ENCODE measurements around the gene HSP90B1.

The HSP90B1 gene

GRCh38 chr12:103969391-103969790 is 39.2 kb downstream of the HSP90B1 start (continued):
- TF ChIP-seq ZNF148 (tag by site-specific recombination; IDR thresholded peaks at IDR 0.05; ENCODE audit: borderline replicate concordance) = no peak
- no peak for TF ChIP-seq ZNF16 (tag by site-specific recombination; IDR thresholded peaks at IDR 0.05; ENCODE audit: low read depth)
- TF ChIP-seq ZNF473 (tag by site-specific recombination; IDR thresholded peaks at IDR 0.05) = no peak
- TF ChIP-seq PBX3 (CRISPR knock-in tag; IDR thresholded peaks at IDR 0.05) = no peak
- no peak for TF ChIP-seq PRDM4 (tag by site-specific recombination; IDR thresholded peaks at IDR 0.05)
- TF ChIP-seq ZNF354C (tag by site-specific recombination; IDR thresholded peaks at IDR 0.05; ENCODE audit: borderline replicate concordance, low read depth) = no peak
- no peak for TF ChIP-seq ZNF513 (tag by site-specific recombination; IDR thresholded peaks at IDR 0.05)
- no peak for TF ChIP-seq ZBTB26 (tag by site-specific recombination; optimal IDR thresholded peaks at IDR 0.05)
- no peak for TF ChIP-seq ZNF140 (tag by site-specific recombination; IDR thresholded peaks at IDR 0.05)

- Histone ChIP-seq H3K36me3 (ENCODE audit: control insufficient read depth in 2 of 2, insufficient read depth in 1 of 2, low read length in 2 of 2) (peaks cover 7 to 58% of the 10 kb centered on the region in 2 experiments; a peak in 2 of 3 replicates), H3K4me1 (ENCODE audit: control insufficient read depth, insufficient read depth, low read length) (no peaks in the 10 kb centered on the region), H3K27ac (ENCODE audit: extremely low read depth, low read depth, low read length) (no peak overlapping the region), H3K4me3 (ENCODE audit: low read depth, low read length) (no peak overlapping the region), H3K9me3 (ENCODE audit: control insufficient read depth, insufficient read depth, low read depth, low read length) (no peaks in the 10 kb centered on the region)
- TF ChIP-seq ZNF664 (tag by site-specific recombination; IDR thresholded peaks at IDR 0.05) (peak; percentile 70), FEZF1 (tag by site-specific recombination; IDR thresholded peaks at IDR 0.05) (peak; percentile 34; the same call in 1 of the 2 replicates), ZNF19 (tag by site-specific recombination; IDR thresholded peaks at IDR 0.05; ENCODE audit: low read depth) (no peak)
- ChIA-PET CTCF (interaction anchor here (0.6 to 0.9 kb wide), 2 partner anchors 14 to 122 kb away, joined by 3 read pairs; no protein-coding TSS in a partner anchor), POLR2A (interaction anchor here (1.0 kb wide), 1 partner anchor 8 kb away, joined by 3 read pairs; the partner anchor contains the start of gene TDG)
Observed at GRCh38 chr12:103973909-103974308, 43.7 kb downstream of the HSP90B1 start.

GRCh38 chr12:103975368-103975767 is 45.2 kb downstream of the HSP90B1 start:
- peaks cover 14 to 59% of the 10 kb centered on the region in 2 experiments for H3K36me3 ChIP-seq (ENCODE audit: control insufficient read depth in 2 of 2, insufficient read depth in 1 of 2, low read length in 2 of 2)

More at GRCh38 chr12:103975368-103975767, 45.2 kb downstream of the HSP90B1 start:
- no peaks in the 10 kb centered on the region for H3K9me3 ChIP-seq (ENCODE audit: control insufficient read depth, insufficient read depth, low read depth, low read length)
- ChIA-PET POLR2A (interaction anchor here (2.8 kb wide), 1 partner anchor 9 kb away, joined by 14 read pairs; the partner anchor contains the start of gene TDG), CTCF (no interaction called here)
- no peaks in the 10 kb centered on the region for H3K4me1 ChIP-seq (ENCODE audit: control insufficient read depth, insufficient read depth, low read length)
- TF ChIP-seq ZNF843 (tag by site-specific recombination; IDR thresholded peaks at IDR 0.05) (no peak), PRDM1 (tag by site-specific recombination; IDR thresholded peaks at IDR 0.05) (no peak), MEIS1 (CRISPR knock-in tag; IDR thresholded peaks at IDR 0.05; ENCODE audit: borderline replicate concordance) (no peak), ZNF785 (tag by site-specific recombination; IDR thresholded peaks at IDR 0.05) (no peak), SCRT1 (tag by site-specific recombination; IDR thresholded peaks at IDR 0.05; ENCODE audit: borderline replicate concordance) (no peak)
- no peak overlapping the region for H3K4me3 ChIP-seq (ENCODE audit: low read depth, low read length)
- no peak overlapping the region for H3K27ac ChIP-seq (ENCODE audit: extremely low read depth, low read depth, low read length)
